HUES64 (cell line): ENCODE measurements around the gene TAF1L.
"Not testable (repeated sequence)": the region's sequence is repeated elsewhere in the genome, so short reads cannot be mapped to it uniquely, and the experiment has no call there.

Experiments
- H3K27ac ChIP-seq: 2 replicates; pipeline ENCODE4 v1.7.0; 2013; ENCODE audit warnings: low read depth, low read length, inconsistent platforms
- H3K27me3 ChIP-seq: 2 replicates; pipeline ENCODE4 v1.6.1; 2013; ENCODE audit warnings: mild to moderate bottlenecking, low read length; ENCODE audit not compliant: insufficient read depth
- H3K36me3 ChIP-seq: 2 replicates; pipeline ENCODE4 v1.6.1; 2013; ENCODE audit warnings: mild to moderate bottlenecking, low read length; ENCODE audit not compliant: insufficient read depth
- H3K4me1 ChIP-seq: 2 replicates; pipeline ENCODE4 v1.6.1; 2013; ENCODE audit warnings: mild to moderate bottlenecking, low read length, moderate library complexity; ENCODE audit not compliant: insufficient read depth
- H3K4me3 ChIP-seq: 2 replicates; pipeline ENCODE4 v1.5.1; 2013; ENCODE audit warnings: mild to moderate bottlenecking, low read length, moderate library complexity
- H3K9ac ChIP-seq: 2 replicates; pipeline ENCODE4 v1.6.1; 2013; ENCODE audit warnings: mild to moderate bottlenecking, low read depth, low read length
- H3K9me3 ChIP-seq: 2 replicates; pipeline ENCODE4 v1.6.1; 2013; ENCODE audit warnings: low read depth, low read length; ENCODE audit not compliant: insufficient read depth
- WGBS: fragments of 150-250, 120-280 bp; methylation state at CpG from one replicate; pipeline ENCODE4 v1.1.7; 2013; ENCODE audit warnings: missing lambda C conversion rate; 5-methylcytosine and 5-hydroxymethylcytosine counted together

Gene TAF1L

GRCh38 chr9:32625320-32625719 is 10.1 kb downstream of the TAF1L start:
- 88% methylated on average over 2 of the region's 2 CpGs for WGBS
- no peak overlapping the region for H3K27ac ChIP-seq
- no peak overlapping the region for H3K4me3 ChIP-seq
- no peaks in the 10 kb centered on the region for H3K36me3 ChIP-seq
- H3K9ac ChIP-seq, result no peak overlapping the region
- H3K27me3 ChIP-seq, result no peaks in the 10 kb centered on the region; the same call in 1 of the 2 replicates
- no peaks in the 10 kb centered on the region for H3K9me3 ChIP-seq
- no peaks in the 10 kb centered on the region for H3K4me1 ChIP-seq

GRCh38 chr9:32622948-32623347 is 12.5 kb downstream of the TAF1L start:
- Histone ChIP-seq H3K36me3 (no peaks in the 10 kb centered on the region), H3K27ac (no peak overlapping the region), H3K27me3 (no peaks in the 10 kb centered on the region; the same call in 1 of the 2 replicates), H3K4me1 (no peaks in the 10 kb centered on the region), H3K9me3 (no peaks in the 10 kb centered on the region), H3K4me3 (no peak overlapping the region), H3K9ac (no peak overlapping the region)
- WGBS, result 100% methylated on average over 1 of the region's 1 CpG

- Histone ChIP-seq H3K4me1 (no peaks in the 10 kb centered on the region), H3K9ac (no peak overlapping the region), H3K4me3 (no peak overlapping the region), H3K9me3 (no peaks in the 10 kb centered on the region), H3K27me3 (no peaks in the 10 kb centered on the region), H3K27ac (no peak overlapping the region), H3K36me3 (no peaks in the 10 kb centered on the region)
- WGBS, result 86% methylated on average over 5 of the region's 5 CpGs
Observed at GRCh38 chr9:32618261-32618660, 17.2 kb downstream of the TAF1L start.

- Histone ChIP-seq H3K27ac (no peak overlapping the region), H3K9me3 (no peaks in the 10 kb centered on the region), H3K9ac (no peak overlapping the region), H3K36me3 (no peaks in the 10 kb centered on the region), H3K27me3 (no peaks in the 10 kb centered on the region), H3K4me1 (no peaks in the 10 kb centered on the region), H3K4me3 (no peak overlapping the region)
- 97% methylated on average over 2 of the region's 2 CpGs for WGBS
Observed at GRCh38 chr9:32606811-32607210, 28.7 kb downstream of the TAF1L start.

- Histone ChIP-seq H3K27me3 (no peaks in the 10 kb centered on the region), H3K4me1 (no peaks in the 10 kb centered on the region), H3K9me3 (no peaks in the 10 kb centered on the region), H3K9ac (no peak overlapping the region), H3K4me3 (no peak overlapping the region), H3K27ac (no peak overlapping the region), H3K36me3 (no peaks in the 10 kb centered on the region)
- WGBS, result 90% methylated on average over 11 of the region's 12 CpGs
Observed at GRCh38 chr9:32603914-32604852, 31.3 kb downstream of the TAF1L start.

GRCh38 chr9:32599021-32599420 is 36.4 kb downstream of the TAF1L start:
- not testable (repeated sequence) for H3K4me3 ChIP-seq, H3K36me3 ChIP-seq, H3K4me1 ChIP-seq, H3K9me3 ChIP-seq, H3K9ac ChIP-seq, H3K27ac ChIP-seq, H3K27me3 ChIP-seq
- WGBS, result 97% methylated on average over 2 of the region's 3 CpGs

GRCh38 chr9:32596936-32597335 is 38.5 kb downstream of the TAF1L start:
- Histone ChIP-seq H3K27ac (no peak overlapping the region), H3K36me3 (no peaks in the 10 kb centered on the region), H3K27me3 (no peaks in the 10 kb centered on the region), H3K9ac (no peak overlapping the region), H3K4me1 (no peaks in the 10 kb centered on the region), H3K4me3 (no peak overlapping the region), H3K9me3 (no peaks in the 10 kb centered on the region)

GRCh38 chr9:32596096-32596865 is 39.2 kb downstream of the TAF1L start:
- 87% methylated on average over 4 of the region's 4 CpGs for WGBS
- Histone ChIP-seq H3K27me3 (no peaks in the 10 kb centered on the region), H3K9me3 (no peaks in the 10 kb centered on the region), H3K27ac (no peak overlapping the region), H3K4me1 (no peaks in the 10 kb centered on the region), H3K9ac (no peak overlapping the region), H3K4me3 (no peak overlapping the region), H3K36me3 (no peaks in the 10 kb centered on the region)

- no CpG with 5 or more reads among the region's 1 CpG for WGBS
- Histone ChIP-seq H3K4me3 (no peak overlapping the region), H3K36me3 (no peaks in the 10 kb centered on the region), H3K27ac (no peak overlapping the region), H3K4me1 (no peaks in the 10 kb centered on the region), H3K27me3 (no peaks in the 10 kb centered on the region), H3K9me3 (no peaks in the 10 kb centered on the region), H3K9ac (no peak overlapping the region)
Observed at GRCh38 chr9:32590898-32591297, 44.6 kb downstream of the TAF1L start.

- no peaks in the 10 kb centered on the region for H3K27me3 ChIP-seq
- WGBS, result 93% methylated on average over 2 of the region's 2 CpGs
- H3K36me3 ChIP-seq, result no peaks in the 10 kb centered on the region
- H3K4me1 ChIP-seq, result no peaks in the 10 kb centered on the region
- no peak overlapping the region for H3K27ac ChIP-seq
- H3K4me3 ChIP-seq, result no peak overlapping the region
- H3K9ac ChIP-seq, result no peak overlapping the region
- H3K9me3 ChIP-seq, result no peaks in the 10 kb centered on the region
Observed at GRCh38 chr9:32590476-32590875, 45.0 kb downstream of the TAF1L start.

GRCh38 chr9:32589083-32589723 is 46.3 kb downstream of the TAF1L start:
- H3K9ac ChIP-seq, result no peak overlapping the region
- H3K4me1 ChIP-seq, result no peaks in the 10 kb centered on the region
- no peak overlapping the region for H3K27ac ChIP-seq
- H3K9me3 ChIP-seq, result no peaks in the 10 kb centered on the region
- no peaks in the 10 kb centered on the region for H3K36me3 ChIP-seq
- H3K4me3 ChIP-seq, result no peak overlapping the region
- no peaks in the 10 kb centered on the region for H3K27me3 ChIP-seq
- WGBS, result 72% methylated on average over 5 of the region's 6 CpGs
